GM18858 (cell line): ENCODE data around the gene SLC39A3.

ENCODE experiments used
- ATAC-seq: cut with Tn5 transposase; IDR thresholded peaks from one replicate; pipeline ENCODE4 v1.9.1; 2021; ENCODE audit not compliant: unreplicated experiment

Gene SLC39A3

DNA sequence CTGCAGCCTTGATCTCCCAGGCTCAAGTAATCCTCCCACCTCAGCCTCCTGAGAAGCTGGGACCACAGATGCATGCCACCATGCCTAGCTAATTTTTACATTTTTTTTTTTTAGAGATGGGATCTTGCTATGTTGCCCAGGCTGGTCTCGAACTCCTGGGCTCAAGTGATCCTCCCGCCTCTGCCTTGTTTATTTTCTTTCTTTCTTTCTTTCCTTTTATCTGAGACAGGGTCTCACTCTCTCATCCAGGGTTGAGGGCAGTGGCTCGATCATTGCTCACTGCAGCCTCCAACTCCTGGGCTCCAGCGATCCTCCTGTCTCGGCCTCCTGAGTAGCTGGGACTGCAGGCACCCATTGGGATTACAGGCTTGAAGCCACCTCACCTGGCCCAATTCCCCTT lies 33.6 kb downstream of the SLC39A3 start:
- ATAC-seq: no peak

DNA sequence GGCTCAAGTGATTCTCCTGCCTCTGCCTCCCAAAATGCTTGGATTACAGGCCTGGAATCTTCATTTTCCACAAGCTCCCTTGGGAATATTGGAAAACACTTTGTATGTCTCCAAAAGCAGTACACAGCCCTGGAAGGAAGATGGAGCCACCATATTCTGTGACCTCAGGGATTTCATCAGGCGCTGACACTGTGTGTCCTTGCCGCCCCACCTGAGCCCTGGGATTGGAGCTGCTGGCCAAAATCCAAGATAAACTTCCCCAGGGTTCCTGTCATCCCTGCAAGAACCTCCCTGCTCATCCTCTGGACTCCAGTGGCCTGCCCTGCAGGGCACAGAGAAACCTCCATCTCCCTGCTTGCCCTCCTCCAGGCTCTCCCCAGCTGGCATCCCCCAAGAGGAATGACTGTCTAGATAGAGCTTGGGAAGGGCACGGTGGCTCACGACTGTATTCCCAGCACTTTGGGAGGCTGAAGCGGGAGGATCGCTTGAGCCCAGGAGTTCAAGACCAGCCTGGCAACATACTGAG lies 36.1 kb downstream of the SLC39A3 start:
- ATAC-seq: no peak

DNA sequence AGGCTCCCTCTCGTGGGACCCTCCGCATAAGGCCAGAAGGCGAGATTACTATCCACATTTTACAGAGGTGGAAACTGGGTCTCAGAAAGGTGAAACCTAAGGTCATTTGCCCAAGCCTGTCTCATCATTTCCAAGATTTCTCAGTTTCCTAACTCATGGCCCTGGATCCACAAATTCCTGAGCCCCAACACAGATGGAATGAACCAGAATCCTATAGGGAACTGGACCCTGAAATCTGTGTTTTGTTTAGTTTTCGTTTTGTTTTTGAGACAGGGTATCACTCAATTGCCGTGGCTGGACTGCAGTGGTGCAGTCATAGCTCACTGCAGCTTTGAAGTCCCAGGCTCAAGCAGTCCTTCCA lies 36.8 kb downstream of the SLC39A3 start:
- ATAC-seq: no peak

DNA sequence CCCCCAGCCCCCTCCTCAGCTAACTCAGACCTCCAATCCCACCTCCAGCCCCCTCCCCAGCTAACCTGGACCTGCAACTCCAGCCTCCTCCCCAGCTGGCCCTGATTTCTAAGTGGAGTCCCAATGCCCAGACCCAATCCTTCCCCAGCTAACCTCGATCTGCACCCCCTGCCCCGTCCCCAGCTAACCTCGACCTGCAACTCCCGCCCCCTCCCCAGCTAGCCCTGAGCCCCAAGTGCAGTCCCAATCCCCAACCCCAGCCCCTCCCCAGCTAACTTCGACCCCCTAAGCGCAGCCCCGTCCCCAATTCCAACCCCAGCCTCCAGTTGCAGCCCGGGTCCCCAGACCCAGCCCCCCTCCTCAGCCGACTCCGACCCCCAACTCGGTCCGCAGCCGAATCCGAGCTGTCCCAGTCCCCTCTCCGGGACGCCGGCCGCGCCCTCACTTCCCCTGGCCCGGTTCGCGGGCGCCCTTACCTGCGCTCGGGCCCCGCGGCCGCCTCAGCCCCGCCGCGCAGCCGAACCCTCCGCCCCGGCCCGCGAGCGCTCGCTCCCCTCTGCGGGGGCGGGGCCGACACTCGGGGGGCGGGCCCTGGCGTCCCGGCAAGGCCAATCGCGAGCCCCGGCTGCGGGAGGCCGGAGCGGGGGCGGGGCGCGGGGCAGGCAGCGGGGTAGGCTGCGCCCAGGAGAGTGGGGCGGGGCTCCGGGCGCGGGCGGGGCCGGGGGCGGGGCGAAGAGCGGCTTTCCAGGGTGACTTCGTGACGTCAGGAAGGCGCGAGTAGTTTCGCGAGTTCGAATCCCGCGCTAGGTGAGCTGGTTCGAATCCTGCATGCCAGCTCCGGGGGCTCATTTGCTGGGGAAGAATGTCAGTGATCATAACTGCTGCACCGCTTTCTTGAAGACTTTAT lies 37.4 kb downstream of the SLC39A3 start, which contains the start of gene GNG7:
TSS of gene GNG7 (minus strand) at position 525 of the 907 bp plus-strand sequence. CDS start 182,006 bp downstream, outside the sequence.
- no peak for ATAC-seq

DNA sequence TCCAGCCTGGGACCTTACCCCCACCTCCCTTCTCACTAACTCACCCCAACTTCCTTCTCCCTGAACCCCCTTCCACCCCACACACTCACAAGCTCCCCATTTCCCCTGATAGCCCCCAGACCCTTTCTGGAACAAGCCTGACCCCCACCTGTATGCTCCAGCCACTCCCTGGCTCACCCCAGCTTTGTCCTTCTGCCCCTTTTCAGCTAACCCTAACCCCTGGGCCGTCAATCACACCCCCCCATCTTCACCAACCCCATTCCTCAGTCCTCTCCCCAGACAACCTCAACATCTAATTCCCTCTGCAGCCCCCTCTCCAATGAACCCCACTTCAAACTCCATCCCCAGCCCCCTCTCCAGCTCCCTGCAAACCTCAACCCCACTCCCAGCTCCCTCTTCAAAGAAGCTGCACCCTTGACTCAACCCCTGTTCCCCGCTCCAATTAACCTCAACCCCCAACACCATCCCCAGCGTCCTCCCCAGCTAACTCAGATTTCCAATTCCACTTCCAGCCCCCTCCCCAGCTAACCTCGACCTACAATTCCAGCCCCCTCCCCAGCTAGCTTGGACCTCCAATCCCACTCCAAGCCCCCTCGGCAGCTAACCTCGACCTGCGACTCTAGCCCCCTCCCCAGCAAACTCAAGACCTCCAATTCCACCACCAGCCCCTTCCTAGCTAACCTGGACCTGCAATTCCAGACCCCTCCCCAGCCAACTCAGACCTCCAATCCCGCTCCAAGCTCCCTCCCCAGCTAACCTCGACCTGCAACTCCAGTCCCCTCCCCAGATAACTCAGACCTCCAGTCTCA lies 38.3 kb downstream of the SLC39A3 start:
- no peak for ATAC-seq

DNA sequence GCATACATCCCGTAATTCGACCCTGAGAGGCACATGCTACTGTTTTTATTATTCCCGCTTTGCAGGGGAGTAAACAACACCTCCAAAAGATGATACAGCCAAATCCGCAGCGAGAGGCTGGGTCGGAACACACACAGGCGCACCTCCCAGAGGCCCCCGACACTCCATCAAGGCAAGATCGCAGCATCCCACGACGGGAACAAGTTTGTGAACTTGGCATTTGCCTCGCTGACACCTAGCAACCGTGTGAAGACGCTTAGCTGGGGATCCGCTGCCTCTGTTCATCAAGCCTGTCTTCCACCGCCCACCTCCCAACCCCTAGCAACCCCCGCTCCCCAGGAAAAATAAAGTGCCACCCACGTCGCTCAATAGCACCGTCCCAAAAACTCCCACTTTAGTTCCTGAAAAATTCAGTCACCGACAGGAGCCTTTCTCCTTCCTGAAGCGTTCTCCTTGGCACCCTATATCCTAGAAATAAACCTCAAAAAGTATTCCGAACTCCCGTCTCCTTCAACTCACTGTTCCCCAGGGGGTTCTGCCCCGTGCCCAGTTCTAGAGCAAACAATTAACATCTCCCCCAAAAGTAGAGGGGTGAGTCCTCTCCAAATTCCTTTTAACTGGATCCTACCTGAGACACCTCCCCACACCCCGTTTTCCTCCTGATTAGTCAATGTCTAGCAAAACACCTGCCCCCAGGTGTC lies 39.0 kb downstream of the SLC39A3 start:
- ATAC-seq: no peak

DNA sequence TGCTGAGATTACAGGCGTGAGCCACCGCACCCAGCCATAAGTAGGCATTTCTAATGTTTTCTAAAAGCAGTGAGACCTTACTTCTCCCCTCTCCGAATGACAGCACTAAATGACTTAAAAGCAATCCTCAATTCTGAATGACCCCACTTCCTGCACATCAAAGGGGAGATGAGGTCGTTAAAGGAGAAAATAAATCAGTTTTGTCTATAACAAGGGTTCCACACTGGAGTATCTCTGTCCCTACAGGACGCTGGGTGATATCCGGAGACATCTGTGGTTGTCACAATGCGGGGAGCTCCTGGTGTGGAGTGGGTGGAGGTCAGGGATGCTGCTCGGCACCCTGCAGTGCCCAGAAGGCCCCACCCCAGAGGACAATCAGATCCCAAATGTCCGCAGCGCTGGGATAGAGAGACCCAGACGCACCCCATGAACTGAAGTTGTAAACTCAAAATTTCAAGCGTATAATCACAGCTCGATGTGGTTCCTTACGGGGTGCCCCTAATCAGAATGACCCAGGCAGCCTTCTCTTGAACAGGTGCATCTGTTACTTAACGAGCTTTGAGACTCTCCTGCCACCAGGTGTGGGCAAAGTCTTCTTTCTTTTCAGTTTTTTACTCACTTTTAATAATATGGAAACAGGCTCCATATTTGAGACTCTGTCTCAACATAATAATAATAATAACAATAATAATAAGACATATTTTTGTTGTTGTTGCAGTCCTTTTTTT lies 40.2 kb downstream of the SLC39A3 start:
- no peak for ATAC-seq

DNA sequence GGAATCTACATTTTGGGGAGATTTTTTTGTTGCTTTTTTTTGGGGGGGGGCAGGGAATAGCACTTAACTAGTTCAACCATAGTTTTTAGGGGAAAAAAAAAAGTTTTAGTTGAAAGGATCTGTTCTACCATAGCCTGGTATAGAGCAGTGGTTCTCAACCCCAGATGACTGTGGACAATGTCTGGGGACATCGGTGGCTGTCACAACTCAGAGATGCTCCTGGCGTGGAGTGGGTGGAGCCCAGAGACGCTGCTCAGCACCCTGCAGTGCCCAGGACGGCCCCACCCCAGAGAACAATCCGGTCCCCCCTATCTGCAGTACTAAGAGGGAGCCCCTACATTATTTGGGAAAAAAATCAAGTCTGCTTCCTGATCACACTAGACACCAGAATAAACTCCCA lies 45.6 kb downstream of the SLC39A3 start:
- ATAC-seq: no peak

DNA sequence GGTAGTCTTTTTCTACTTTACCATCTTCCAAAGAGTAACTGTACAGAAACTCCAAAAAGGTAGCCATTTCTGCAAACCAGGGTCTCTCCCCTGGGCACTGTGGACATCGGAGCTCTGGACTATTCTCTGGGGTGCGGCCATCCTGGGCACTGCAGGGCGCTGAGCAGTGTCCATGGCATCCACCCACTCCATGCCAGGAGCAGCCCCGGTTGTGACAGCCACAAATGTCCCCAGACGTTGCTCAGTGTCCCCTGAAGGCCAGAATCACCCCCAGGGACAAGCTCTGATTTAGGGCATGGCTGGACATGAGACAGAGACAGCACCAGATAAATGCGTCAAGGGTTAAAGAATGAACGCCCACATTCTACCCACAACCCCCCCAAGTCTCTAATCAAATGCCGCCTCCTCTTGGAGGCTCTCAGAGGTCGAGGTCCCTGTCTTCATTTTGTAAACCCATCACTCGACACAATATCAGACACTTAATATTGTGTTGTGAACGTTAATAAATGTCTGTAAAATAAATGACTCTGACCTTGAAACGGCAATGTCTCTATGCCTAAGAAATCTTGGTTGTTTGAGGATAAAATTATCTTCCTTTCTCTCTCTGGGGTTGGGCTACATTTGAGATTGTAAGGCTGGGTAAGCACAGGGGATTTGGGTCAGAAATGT lies 46.2 kb downstream of the SLC39A3 start:
- ATAC-seq: no peak

DNA sequence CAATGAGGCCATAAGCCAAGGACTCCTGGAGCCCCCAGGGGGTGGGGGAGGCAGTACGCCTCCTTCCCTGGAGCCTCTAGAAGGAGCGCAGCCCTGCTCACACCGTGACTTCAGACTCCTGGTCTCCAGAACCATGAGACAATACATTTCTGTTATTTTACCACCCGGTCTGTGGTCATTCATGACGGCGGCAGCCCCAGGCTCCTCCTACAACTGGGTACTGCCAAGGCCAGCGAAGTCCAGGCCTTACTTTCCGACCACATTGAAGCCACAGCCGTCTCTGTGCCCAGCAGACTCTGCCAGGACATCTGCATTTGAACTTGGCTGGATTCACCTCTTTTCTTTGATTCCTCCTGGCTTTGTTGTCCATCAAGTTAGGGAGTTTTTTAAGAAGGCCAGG lies 47.9 kb downstream of the SLC39A3 start:
- no peak for ATAC-seq

DNA sequence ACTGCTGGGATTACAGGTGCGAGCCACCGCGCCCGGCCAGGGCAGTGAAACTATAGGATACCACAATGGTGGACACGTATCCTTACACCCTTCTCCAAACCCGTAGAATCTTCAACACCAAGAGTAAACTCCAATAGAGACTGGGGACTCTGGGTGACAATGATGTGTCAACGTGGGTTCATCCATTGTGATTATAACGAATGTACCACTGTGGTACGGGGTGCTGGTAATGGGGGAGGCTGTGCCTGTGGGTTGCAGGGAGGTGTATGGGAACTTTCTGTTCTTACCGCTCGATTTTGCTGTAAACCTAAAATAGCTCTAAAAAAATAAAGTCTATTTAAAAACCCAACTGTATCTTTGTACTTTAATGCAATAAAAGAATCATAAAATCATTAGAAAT lies 49.0 kb downstream of the SLC39A3 start:
- no peak for ATAC-seq

DNA sequence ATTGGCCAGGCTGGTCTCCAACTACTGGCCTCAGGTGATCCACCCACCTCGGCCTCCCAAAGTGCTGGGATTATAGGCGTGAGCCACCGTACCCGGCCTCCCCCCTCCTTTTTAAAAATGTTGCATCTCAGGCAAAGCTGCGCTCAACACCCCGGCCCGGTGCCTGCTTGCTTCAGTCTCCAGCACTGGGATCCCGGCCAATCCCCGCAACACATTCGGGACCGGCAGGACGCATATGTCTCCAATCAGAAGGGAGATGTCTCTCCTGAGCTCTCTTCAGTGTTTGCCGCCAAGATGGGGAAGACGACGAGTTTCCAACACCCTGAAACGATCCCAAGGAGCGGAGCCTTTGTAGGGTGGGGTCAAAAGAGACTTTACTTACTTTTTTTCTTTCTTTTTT lies 53.5 kb downstream of the SLC39A3 start:
- ATAC-seq: no peak

DNA sequence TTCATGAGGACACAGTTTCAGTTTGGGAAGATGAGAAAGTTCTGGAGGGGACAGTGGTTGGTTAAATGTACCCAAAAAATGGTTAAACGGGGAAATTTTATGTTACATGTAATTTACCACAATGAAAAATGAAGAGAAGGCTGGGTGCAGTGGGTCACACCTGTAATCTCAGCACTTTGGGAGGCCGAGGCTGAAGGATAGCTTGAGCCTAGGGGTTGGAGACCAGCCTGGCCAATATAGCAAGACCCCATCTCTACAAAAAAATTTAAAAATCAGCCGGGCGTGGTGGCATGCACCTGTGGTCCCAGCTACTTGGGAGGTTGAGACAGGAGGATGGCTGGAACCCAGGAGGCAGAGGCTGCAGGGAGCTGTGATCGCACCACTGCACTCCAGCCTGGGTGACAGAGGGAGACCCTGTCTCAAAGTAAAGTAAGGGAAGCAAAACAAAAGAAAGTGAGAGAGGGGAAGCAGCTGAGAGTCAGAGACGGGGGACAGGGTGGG lies 54.6 kb downstream of the SLC39A3 start:
- ATAC-seq: no peak

DNA sequence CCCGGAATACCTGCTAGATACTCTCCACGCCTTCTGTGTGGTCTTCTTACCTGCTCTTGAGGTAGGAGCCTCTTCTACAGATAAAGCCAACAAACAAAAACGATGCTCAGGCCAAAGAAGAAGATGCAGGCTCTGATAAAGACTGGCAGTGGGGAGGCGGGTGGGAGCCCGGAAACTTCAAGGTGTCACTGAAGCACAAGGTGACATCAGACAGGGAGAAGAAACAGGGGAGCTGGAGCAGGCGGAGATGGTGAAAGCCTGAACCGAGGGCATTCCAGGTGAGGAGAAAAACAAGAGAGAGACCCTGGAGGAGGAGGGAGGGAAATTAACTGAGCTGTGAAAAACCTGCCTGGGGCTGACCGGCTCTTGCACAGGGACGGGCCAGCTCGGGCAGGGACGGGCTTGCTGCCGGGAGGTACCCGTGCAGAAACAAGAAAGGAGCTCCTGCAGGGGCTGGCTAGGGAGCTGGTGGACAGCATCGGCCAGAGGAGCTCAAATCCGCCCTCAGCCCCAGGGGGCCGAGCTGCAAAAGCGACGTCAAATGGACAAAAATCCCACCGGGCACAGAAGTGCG lies 56.3 kb downstream of the SLC39A3 start:
- ATAC-seq: no peak
